TTC549 (cell line): Measurements from ENCODE around the gene RBMS3.
"Not testable (repeated sequence)": the region's sequence is repeated elsewhere in the genome, so short reads cannot be mapped to it uniquely, and the experiment has no call there.

Source experiments
- FAIRE-seq: peaks from 2 replicates; lab custom pipeline; 2012; peaks lifted over from hg19 to GRCh38; lab: Jason Lieb, UNC

RBMS3 gene

DNA sequence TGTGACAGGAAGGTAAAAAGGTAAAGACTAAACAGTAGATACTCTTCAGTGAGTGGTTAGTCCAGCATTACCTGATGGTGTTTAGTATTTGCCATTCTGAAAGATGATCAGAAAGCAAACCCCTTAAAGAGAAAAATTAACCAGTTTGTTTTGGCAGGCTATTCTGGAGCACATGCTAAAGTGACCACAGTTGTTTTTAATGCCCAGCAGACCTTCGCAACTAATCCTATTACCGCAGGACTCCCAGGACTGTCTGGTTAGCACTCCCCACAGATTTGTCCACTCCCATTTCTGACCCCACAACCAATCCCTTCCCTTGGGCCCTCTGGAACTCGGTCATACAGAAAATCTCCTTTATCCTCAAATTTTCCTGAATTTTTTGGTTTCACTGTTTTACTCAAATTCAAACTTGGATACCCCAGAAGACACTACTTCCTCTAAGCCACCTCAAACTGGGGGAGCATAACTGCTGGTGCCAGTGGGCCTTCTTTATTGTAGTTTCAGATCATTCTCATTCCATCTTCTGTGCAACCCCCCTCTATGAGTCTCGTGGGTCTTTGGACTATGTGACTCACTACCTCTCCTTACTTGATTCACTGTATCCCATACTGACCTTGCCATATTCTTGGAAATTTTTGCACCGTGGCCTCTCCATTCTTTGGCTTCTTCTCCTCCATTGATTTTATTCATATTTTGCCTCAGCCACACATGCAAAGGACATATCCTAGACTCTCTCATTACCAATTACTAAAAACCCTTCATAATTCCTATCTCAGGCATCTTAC is 104.4 kb downstream of the RBMS3 start:
- FAIRE-seq = no peak

- FAIRE-seq = no peak
Measured at GRCh38 chr3:29389362-29389761, 108.5 kb downstream of the RBMS3 start.

GRCh38 chr3:29392625-29393388 is 111.9 kb downstream of the RBMS3 start:
- FAIRE-seq = no peak

- FAIRE-seq = not testable (repeated sequence)
Measured at GRCh38 chr3:29393946-29394345, 113.1 kb downstream of the RBMS3 start.

DNA sequence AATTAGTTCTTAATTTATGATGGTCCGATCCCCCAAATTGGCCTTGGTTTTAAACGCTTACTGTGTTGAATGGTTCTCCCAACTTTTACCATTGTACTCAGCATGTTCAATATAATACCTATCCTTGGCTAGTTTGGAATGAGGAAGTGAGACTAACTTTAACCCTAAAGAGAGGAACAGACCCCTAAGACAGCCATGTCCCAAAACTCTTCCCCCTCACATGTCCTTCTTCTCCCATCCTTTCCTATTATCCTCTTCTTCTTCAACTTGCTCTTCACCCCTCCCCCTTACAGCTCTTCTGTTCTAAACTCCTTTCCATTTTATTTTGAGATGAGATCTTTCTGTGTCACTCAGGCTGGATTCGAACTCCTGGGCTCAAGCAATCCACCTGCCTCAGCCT is 116.5 kb downstream of the RBMS3 start:
- FAIRE-seq = no peak

DNA sequence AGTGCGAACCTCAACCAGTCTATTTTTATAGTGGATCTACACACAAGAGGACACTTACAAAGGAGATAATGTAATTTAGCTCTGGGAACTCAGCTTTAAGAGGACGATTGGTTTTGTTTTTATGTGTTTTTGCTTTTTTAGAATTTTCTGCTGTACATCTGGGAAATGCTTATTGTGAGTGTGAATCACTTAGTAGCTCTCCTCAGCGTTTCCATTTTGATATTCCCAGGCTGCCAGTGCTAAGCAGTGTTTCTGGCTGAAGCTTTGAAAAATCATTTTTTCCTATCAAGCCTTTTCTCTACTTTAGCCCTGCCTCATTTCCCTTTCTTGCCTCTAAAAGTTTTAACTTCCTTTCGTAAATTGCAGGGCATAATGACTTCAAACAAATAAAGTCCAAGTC is 117.9 kb downstream of the RBMS3 start:
- FAIRE-seq = no peak

DNA sequence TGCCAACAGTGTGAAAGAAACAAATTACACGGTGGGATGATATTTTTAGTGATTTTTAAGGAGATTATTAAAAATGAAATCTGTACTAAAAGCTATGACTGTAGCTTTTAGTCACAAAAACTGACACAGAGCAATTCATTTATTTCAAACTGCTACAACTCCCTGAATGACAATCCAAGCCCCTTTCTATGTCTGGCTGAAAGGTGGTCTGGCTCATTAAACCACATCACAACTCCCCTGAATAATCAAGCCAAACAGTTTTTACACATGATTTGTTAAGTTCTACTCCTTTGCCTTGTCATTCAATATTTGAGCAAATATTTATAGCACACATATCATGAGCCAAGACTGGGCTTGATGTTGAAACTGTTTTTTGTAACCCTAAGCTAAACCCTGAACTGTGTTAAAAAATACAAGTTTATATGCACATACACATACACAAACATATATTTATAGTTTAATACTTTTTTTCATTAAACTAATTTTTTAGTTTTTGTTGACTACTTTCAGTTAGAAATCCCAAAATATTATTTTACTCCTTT is 125.5 kb downstream of the RBMS3 start:
- FAIRE-seq = no peak

DNA sequence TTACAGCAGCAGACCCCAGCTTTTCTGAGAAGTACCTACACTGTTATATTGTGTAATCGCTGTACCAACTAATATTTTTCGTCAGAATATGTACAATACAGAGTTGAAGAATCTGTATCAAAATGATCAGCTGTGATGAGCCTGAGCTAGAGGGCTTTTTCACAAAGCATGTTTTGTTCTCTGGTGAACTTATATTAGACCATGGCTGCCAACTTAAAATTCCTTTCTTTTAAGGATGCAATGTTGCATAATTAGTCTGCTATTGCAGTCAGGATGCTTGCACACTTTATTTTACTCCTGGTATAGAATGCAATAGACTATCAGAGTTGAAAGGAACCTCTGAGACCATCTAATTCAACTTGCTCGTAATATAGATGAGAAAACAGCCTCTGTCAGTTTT is 127.8 kb downstream of the RBMS3 start:
- no peak for FAIRE-seq

DNA sequence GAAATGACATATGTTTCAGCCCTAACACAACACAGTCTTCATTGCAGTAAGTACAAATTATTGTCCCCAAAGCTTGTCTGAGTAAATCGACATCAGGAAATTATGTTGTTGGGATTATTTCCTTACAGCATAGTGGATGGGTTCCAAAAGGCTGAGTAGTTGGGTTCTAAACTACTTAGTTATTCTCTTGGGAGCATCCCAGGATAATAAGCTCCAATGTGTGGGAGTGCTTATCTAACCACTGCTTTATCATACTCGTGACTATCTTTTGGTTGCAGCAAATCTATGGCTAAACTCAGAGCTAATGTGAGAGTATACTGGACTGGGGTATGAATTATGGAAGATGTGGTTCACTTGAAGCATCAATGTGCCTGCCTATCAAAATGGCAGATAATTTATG is 128.5 kb downstream of the RBMS3 start:
- no peak for FAIRE-seq

DNA sequence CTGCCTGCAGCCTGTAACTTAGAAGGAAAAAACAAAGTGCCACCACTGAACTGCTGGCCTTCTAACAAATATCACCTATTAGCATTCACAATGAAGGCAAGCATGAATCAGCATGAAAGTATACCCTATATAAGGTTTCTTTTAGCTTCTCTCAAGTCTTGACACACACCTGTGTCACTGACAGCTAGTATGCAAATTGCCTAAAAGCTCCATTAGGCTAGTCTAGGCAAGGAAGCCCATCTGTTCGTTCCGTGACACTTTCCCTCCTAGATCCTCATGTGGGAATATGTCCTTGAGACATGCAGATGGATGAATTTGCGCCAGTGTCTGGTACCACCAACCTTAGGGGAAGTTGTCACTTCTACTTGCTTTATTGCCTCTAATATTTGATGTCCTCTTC is 129.3 kb downstream of the RBMS3 start:
- no peak for FAIRE-seq

DNA sequence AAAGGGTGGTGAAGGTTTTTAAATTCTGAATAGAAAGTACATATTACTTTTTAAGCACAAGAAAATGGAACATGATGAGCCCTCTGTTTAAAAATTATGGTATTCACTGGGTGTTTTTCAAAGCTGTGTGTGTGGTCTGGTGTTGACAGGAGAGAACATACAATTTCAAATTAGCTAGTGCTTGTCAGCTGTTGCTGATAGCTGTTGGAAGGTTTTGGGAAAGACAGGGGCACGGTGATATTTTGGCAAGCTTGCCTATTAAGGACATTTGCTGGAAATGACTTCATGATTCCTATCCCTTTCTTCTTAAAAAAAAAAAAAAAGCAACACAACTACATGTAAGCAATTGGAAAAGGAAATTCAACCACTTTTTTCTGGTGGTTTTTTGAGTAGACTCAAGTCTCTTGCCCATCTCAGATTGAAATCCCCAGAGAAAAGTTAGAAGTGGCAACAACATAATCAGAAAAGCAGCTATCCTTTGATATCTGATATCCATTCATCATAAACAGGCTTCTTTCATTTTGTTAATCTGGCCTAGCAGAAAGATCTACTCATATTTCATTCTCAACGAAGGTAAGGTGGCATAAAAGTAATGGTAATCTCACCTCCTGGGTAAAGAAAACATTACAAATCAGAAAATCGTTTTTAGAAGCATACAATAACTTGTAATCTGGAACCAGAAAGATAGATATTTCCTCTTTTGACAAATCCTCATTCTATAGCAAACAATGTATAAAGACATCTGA is 130.0 kb downstream of the RBMS3 start:
- no peak for FAIRE-seq

GRCh38 chr3:29412110-29412509 is 131.2 kb downstream of the RBMS3 start:
- FAIRE-seq = no peak

- FAIRE-seq = no peak
Measured at GRCh38 chr3:29414468-29415224, 133.8 kb downstream of the RBMS3 start.

DNA sequence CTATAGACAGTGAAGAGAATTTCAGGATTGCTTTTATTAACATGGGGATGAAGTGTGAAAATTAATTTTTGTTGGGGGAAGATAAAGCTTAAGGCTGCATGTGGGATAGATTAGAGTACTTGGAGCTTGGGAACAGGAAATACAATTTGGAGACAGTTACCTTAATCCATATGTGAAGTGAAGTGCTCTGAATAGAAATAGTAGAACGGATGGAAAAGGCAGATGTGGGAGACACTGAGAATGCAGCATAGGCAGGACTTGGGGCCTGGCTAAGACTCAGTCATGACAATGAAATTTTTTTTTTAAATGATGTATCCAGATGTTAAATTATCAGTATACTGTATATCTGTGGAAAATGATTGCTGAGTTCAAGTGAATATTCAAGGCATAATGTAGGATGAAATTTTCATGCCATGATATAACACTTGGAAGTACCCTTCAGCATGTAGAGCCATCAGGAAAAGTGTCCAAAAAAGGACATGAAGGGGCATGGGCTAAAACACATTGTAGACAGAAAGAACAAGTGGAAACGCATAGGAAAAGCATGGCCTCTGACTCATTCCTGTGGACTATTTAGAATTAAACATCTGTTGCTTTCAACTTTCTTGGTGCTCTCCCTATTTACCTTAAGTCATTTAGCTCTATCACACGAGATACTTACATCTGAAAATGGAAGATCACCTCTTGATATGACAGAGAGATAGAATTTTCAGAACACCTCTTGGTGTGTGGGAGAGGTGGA is 134.8 kb downstream of the RBMS3 start:
- no peak for FAIRE-seq

- FAIRE-seq = no peak
Measured at GRCh38 chr3:29416514-29416913, 135.6 kb downstream of the RBMS3 start.

DNA sequence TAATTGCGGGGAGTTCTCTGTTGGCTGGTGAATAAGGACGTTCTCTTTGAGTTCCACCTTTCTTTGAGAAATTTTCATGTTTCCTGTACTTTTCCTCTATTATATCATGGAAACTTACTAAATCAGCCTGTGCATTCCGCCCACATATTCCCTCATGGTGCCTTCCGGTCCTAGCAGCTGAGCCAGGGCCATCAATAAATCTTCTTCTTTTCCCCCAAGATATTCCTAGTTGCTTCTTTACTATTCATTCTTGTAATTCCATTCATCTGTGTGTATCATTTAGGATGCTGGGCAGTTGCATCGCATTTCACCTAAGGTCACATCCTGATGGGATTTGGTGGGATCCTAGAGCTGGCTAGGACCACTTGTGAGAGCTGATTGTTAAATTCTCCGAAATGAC is 139.2 kb downstream of the RBMS3 start:
- FAIRE-seq = no peak

DNA sequence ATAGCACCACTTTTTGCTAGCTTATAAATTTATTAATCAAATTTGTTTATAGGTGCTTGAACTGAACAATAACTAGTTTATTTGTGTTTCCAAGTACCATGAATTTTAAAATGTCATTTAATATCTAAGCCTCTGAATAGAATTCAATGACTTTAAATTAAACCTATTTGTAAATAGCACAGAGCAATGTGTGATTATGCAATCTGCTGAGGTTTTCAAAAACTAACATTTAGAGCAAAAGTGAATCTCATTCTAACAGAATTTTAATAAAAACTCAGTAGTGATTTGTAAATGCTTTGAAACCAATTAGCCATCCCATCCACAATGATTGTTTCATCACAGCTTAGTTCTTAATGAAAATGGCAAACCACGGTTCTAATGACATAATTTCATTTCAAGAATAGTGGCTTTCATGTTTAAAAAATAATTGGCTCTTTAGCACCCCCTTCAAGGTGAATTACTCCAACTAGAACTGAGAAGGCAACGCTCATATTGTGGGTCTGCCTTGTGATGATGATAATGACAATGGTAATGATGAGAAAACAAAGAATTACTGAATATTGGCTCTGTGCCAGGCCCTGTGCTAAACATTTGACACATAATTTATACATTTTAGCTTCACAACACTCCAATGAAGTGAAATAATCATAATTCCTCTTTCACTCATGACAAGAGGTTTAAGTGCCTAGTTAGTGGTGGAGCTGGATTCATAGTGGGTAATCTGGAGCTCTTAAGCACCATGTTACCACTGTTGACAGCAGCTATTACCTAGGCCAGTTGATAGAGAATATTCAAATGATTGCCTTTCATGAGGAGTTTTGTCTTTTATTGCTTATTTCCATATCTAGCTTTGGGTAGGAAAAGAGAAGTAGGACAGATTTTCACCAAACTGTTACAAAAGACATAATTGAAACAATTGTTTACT is 145.7 kb downstream of the RBMS3 start:
- no peak for FAIRE-seq

GRCh38 chr3:29427266-29428103 is 146.6 kb downstream of the RBMS3 start:
- no peak for FAIRE-seq

DNA sequence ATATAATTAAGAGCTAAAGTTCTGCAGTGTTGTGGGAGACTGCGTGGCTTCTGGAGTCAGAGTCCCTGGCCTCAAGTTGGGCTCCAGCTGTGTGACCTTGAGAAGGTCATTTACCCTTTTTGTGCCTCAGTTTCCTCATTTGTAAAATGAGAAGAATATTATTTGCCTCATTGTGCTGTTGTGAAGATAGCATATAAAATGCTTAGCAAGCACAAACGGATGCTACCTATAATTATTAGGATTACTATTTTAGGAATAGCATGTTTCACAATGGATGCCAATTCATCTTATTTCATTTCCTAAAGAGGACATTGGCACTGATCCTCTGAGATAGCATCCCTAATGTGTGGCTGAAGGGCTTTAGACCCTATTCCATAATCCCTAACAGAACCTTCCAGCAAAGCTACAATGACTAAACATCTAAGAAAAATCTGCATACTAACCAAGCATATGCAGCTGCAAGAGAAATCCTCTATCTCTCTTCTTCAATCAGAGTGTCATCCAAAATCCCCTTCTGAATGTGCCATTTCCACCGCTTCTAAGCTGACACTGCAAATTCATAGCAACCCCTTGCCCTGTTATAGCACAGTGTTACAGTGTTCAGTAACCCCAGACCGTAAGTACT is 148.3 kb downstream of the RBMS3 start:
- no peak for FAIRE-seq
